HepG2 (cell line): ENCODE measurements around the gene CEP131. TPM values are rescaled to one million over a fixed set of nuclear protein-coding genes. Genes with fewer than 3 reads are reported as not detected.

ENCODE experiments used
- ATAC-seq: fragments of 200-7000 bp; cut with Tn5 transposase; 3 replicates; pipeline ENCODE4 v1.9.1; 2020; ENCODE audit warnings: mild to moderate bottlenecking, moderate library complexity
- BruUV-seq: library from RNA; stranded (reverse); fragments of 400-500 nt; replicated peaks from 2 replicates; lab custom pipeline; 2021; lab: Mats Ljungman, UMichigan
- CTCF ChIA-PET: fragments of 300-600 bp; formaldehyde crosslinking; extraction: SDS; loops from one replicate; lab custom pipeline; 2021; ENCODE audit warnings: low total read pairs, inconsistent platforms, low intra/inter-chr PET ratio; lab: Yijun Ruan, JAX
- POLR2A ChIA-PET: fragments of 350-600 bp; sonication (Branson Sonifier 250); formaldehyde crosslinking; loops from one replicate; lab custom pipeline; 2020; ENCODE audit warnings: antibody characterized with exemption, inconsistent platforms; lab: Yijun Ruan, JAX
- DNase-seq: peaks from one replicate; pipeline ENCODE4 v3.0.0-alpha.2; 2015; ENCODE audit warnings: low spot score
- FAIRE-seq: peaks from 3 replicates; lab custom pipeline; 2011; peaks lifted over from hg19 to GRCh38; lab: Jason Lieb, UNC
- H2AFZ ChIP-seq: one replicate; pipeline ENCODE4 v1.6.1; 2011; ENCODE audit warnings: low read length, inconsistent platforms
- H3K27ac ChIP-seq: fragments of 300-600 bp; 3 replicates; pipeline ENCODE4 v1.8.0; 2011; ENCODE audit warnings: mixed run types, mild to moderate bottlenecking, mixed read lengths, low read length, inconsistent platforms; ENCODE audit not compliant: insufficient read depth; ENCODE audit errors: extremely low read length
- H3K27me3 ChIP-seq, 2 experiments: fragments of 200-600 bp in 1 of 2; 2 replicates in 1 of 2; 3 replicates in 1 of 2; pipeline versions ENCODE4 v1.6.0 to v1.8.0; 2011; ENCODE audit warnings: low read length in 2 of 2, mild to moderate bottlenecking in 2 of 2, moderate library complexity in 2 of 2, inconsistent platforms in 1 of 2; ENCODE audit not compliant: insufficient read depth in 2 of 2, control insufficient read depth in 1 of 2
- H3K36me3 ChIP-seq, 2 experiments: fragments of 200-600 bp in 1 of 2; replicated peaks in 1 of 2; 2 replicates in 1 of 2; 3 replicates in 1 of 2; pipeline versions ENCODE4 v1.5.1 to v1.8.0; 2011; ENCODE audit warnings: low read length in 2 of 2, inconsistent platforms in 1 of 2; ENCODE audit not compliant: insufficient read depth in 2 of 2, control insufficient read depth in 1 of 2
- H3K4me1 ChIP-seq: 2 replicates; pipeline ENCODE4 v1.5.1; 2012; ENCODE audit warnings: low read length, inconsistent platforms; ENCODE audit not compliant: insufficient read depth
- H3K4me2 ChIP-seq: 2 replicates; pipeline ENCODE4 v1.6.0; 2011; ENCODE audit warnings: low read depth, low read length, inconsistent platforms
- H3K4me3 ChIP-seq, 3 experiments: fragments of 200-600 bp in 1 of 3; sonication (generic), shearing (Covaris generic) in 1 of 3; replicated peaks in 1 of 3; 2 replicates each; pipeline ENCODE4 v1.5.1; 2011 to 2016; ENCODE audit warnings: low read length in 3 of 3, inconsistent platforms in 2 of 3, low read depth in 2 of 3, mild to moderate bottlenecking in 2 of 3, control low read depth in 1 of 3, mixed read lengths in 1 of 3; ENCODE audit not compliant: insufficient read depth in 1 of 3
- H3K79me2 ChIP-seq: one replicate; pipeline ENCODE4 v1.6.1; 2011; ENCODE audit warnings: low read length, inconsistent platforms; ENCODE audit not compliant: insufficient read depth
- H3K9ac ChIP-seq: 2 replicates; pipeline ENCODE4 v1.6.0; 2011; ENCODE audit warnings: mild to moderate bottlenecking, low read depth, low read length, inconsistent platforms; ENCODE audit not compliant: insufficient read depth
- H3K9me3 ChIP-seq: 2 replicates; pipeline ENCODE4 v1.5.1; 2012; ENCODE audit warnings: mild to moderate bottlenecking, low read length
- H4K20me1 ChIP-seq: 2 replicates; pipeline ENCODE4 v1.6.0; 2011; ENCODE audit warnings: inconsistent platforms, mild to moderate bottlenecking, low read length, moderate library complexity; ENCODE audit not compliant: insufficient read depth
- CBFB ChIP-seq: sonication (generic); formaldehyde crosslinking; IDR thresholded peaks from 2 replicates; pipeline ENCODE4 v1.4.0; 2020; ENCODE audit warnings: missing genetic modification reagents
- KDM5B ChIP-seq: sonication (generic); formaldehyde crosslinking; IDR thresholded peaks from 2 replicates; pipeline ENCODE4 v1.4.0; 2020; ENCODE audit warnings: missing genetic modification reagents, mild to moderate bottlenecking, borderline replicate concordance
- NFE2 ChIP-seq: sonication (generic); formaldehyde crosslinking; IDR thresholded peaks from 2 replicates; pipeline ENCODE4 v1.4.0; 2020; ENCODE audit warnings: missing genetic modification reagents
- SIN3A ChIP-seq: IDR thresholded peaks from 2 replicates; pipeline ENCODE4 v1.6.1; 2011; ENCODE audit warnings: low read depth, mild to moderate bottlenecking, control low read depth, low read length, borderline replicate concordance
- SRY ChIP-seq: sonication (generic); formaldehyde crosslinking; IDR thresholded peaks from 2 replicates; pipeline ENCODE4 v1.8.0; 2022; ENCODE audit warnings: mild to moderate bottlenecking, missing genetic modification reagents
- TP53 ChIP-seq: sonication (generic); formaldehyde crosslinking; conservative IDR thresholded peaks from 2 replicates; pipeline ENCODE4 v1.4.0; 2020; ENCODE audit warnings: missing genetic modification reagents
- TRIM24 ChIP-seq: sonication (generic); formaldehyde crosslinking; IDR thresholded peaks from 2 replicates; pipeline ENCODE4 v1.8.0; 2022; ENCODE audit warnings: mild to moderate bottlenecking, missing genetic modification reagents
- TSC22D2 ChIP-seq: sonication (generic); formaldehyde crosslinking; IDR thresholded peaks from 2 replicates; pipeline ENCODE4 v1.5.1; 2020; ENCODE audit warnings: missing genetic modification reagents, mild to moderate bottlenecking, borderline replicate concordance
- ZC3H13 ChIP-seq: sonication (generic); formaldehyde crosslinking; IDR thresholded peaks from 2 replicates; pipeline ENCODE4 v1.8.1; 2023; ENCODE audit warnings: mild to moderate bottlenecking, missing genetic modification reagents, moderate library complexity
- ZFP91 ChIP-seq: sonication (generic); formaldehyde crosslinking; IDR thresholded peaks from 2 replicates; pipeline ENCODE4 v1.9.0; 2022; ENCODE audit warnings: missing genetic modification reagents, mild to moderate bottlenecking, borderline replicate concordance
- ZMYM3 ChIP-seq: sonication (generic); formaldehyde crosslinking; IDR thresholded peaks from 2 replicates; pipeline ENCODE4 v1.5.1; 2020; ENCODE audit warnings: mild to moderate bottlenecking, missing genetic modification reagents
- ZNF274 ChIP-seq: sonication (generic); formaldehyde crosslinking; IDR thresholded peaks from 2 replicates; pipeline ENCODE4 v1.5.1; 2020; ENCODE audit warnings: mild to moderate bottlenecking, missing genetic modification reagents
- ZNF34 ChIP-seq: sonication (generic); formaldehyde crosslinking; IDR thresholded peaks from 2 replicates; pipeline ENCODE4 v1.4.0; 2020; ENCODE audit warnings: mild to moderate bottlenecking, missing genetic modification reagents, borderline replicate concordance
- ZNF558 ChIP-seq: sonication (generic); formaldehyde crosslinking; IDR thresholded peaks from 2 replicates; pipeline ENCODE4 v1.9.0; 2022; ENCODE audit warnings: mild to moderate bottlenecking, missing genetic modification reagents, borderline replicate concordance
- ZNF615 ChIP-seq: sonication (generic); formaldehyde crosslinking; IDR thresholded peaks from 2 replicates; pipeline ENCODE4 v1.5.0; 2020; ENCODE audit warnings: mild to moderate bottlenecking, missing genetic modification reagents, borderline replicate concordance
- ZNF629 ChIP-seq: sonication (generic); formaldehyde crosslinking; conservative IDR thresholded peaks from 2 replicates; pipeline ENCODE4 v1.5.0; 2020; ENCODE audit warnings: missing genetic modification reagents
- ZNF746 ChIP-seq: sonication (generic); formaldehyde crosslinking; IDR thresholded peaks from 2 replicates; pipeline ENCODE4 v1.8.0; 2022; ENCODE audit warnings: mild to moderate bottlenecking, missing genetic modification reagents
- ZNF768 ChIP-seq: sonication (generic); formaldehyde crosslinking; IDR thresholded peaks from 2 replicates; pipeline ENCODE4 v1.4.0; 2020; ENCODE audit warnings: missing genetic modification reagents
- ZNF781 ChIP-seq: sonication (generic); formaldehyde crosslinking; IDR thresholded peaks from 2 replicates; pipeline ENCODE4 v1.5.1; 2020; ENCODE audit warnings: borderline replicate concordance, mild to moderate bottlenecking, missing genetic modification reagents; ENCODE audit errors: not compliant biosample characterization
- ZNF788 ChIP-seq: sonication (generic); formaldehyde crosslinking; IDR thresholded peaks from 2 replicates; pipeline ENCODE4 v1.5.0; 2020; ENCODE audit warnings: mild to moderate bottlenecking, missing genetic modification reagents, borderline replicate concordance
- ZNF879 ChIP-seq: sonication (generic); formaldehyde crosslinking; IDR thresholded peaks from 2 replicates; pipeline ENCODE4 v1.8.1; 2023; ENCODE audit warnings: missing genetic modification reagents
- WGBS: methylation state at CpG from one replicate; pipeline ENCODE4 v1.1.6; 2017; ENCODE audit warnings: low lambda C conversion rate; 5-methylcytosine and 5-hydroxymethylcytosine counted together
- in situ Hi-C: cut with HindIII; loops from 2 replicates; pipeline ENCODE4 v1.10.0; 2017; ENCODE audit warnings: low pct_unique_long_range_greater_than_20kb; ENCODE audit not compliant: extremely low pct_ligation_motif_present
- intact Hi-C: fragments of 100-400 bp; cut with micrococcal nuclease; formaldehyde crosslinking; loops from one replicate; pipeline ENCODE4 v1.10.0; 2022; ENCODE audit not compliant: unreplicated experiment
- polyA plus RNA-seq, 8 experiments: library from polyadenylated mRNA; depleted of rRNA in 3 of 8; stranded (reverse) in 7 of 8; unstranded in 1 of 8; fragments of >200 nt; fragmentation: Illumina TruSeq in 4 of 8; extraction: Trizol in 4 of 8; gene quantifications; 2 replicates each; pipeline versions ENCODE4 v1.2.1 to v1.2.3, GENCODE V29; 2011 to 2016; ENCODE audit warnings: low read depth in 4 of 8, missing spikeins in 1 of 8, mixed read lengths in 1 of 8; ENCODE audit not compliant: insufficient read depth in 1 of 8
- total RNA-seq, 5 experiments: library from RNA; depleted of rRNA; stranded (reverse); fragments of >200 nt; fragmentation: Illumina TruSeq; extraction: Trizol; gene quantifications; 2 replicates each; pipeline ENCODE4 v1.2.3, GENCODE V29; 2016; ENCODE audit warnings: low read depth in 1 of 5
- TF ChIP-seq, protein P1 (sequence below): sonication (generic); formaldehyde crosslinking; IDR thresholded peaks from 2 replicates; pipeline ENCODE4 v1.4.0; 2020; ENCODE audit warnings: missing genetic modification reagents

The CEP131 gene
- total and polyA plus RNA-seq, 2 of the 13 experiments (the other 11 are each of a cell fraction or from before 2014, with no cell fraction given): 5.0 to 16.8 TPM

DNA sequence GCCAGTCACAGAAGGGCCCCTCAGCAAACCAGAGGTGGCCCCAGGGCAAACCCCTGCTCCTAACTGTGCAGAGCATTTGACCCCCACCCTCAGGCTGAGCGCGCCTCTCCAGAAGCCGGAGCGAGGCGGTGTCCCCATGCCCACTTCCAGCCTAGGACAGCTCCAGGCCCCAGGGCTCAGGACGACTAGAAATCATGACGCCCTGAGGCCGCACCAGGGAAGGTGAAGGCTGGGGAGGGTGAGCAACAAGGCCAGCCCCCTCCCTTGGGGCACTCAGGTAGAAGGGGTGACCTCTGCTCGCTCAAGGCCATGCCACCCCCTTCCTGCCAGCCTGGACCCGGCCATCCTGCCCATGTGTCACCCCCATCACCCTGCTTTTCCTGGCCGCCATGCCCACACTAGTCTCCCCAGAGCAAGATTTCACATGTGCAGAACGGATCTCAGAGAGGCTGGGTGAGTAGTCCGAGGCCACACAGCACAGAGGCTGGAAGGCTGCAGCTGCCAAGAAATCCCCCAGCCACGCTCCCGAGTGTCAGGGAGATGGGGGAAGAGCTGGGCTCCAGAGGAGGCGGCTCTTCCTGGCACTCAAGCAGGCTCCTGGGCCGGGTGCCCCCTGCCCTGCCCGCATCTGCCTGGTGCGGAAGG is 59.6 kb downstream of the CEP131 start:
- H3K4me3 ChIP-seq: no peak overlapping the region
- DNase-seq (no peak), ATAC-seq (no peak), FAIRE-seq (no peak)
- intact Hi-C loops: no loop called here
- H4K20me1 ChIP-seq: no peaks in the 10 kb centered on the region
- ChIA-PET CTCF (no interaction called here), POLR2A (no interaction called here)
- WGBS: 95% methylated on average over 14 of the region's 19 CpGs
- no peaks in the 10 kb centered on the region for H3K27me3 ChIP-seq
- BruUV-seq: no TSS peak
- H3K4me1 ChIP-seq: peaks cover 36% of the 10 kb centered on the region
- H3K9me3 ChIP-seq: no peaks in the 10 kb centered on the region
- in situ Hi-C loops: no loop called here
- H3K9ac ChIP-seq: no peak overlapping the region
- H3K36me3 ChIP-seq: no peaks in the 10 kb centered on the region
- H3K27ac ChIP-seq: no peak overlapping the region
- no peak overlapping the region for H2AFZ ChIP-seq
- no peaks in the 10 kb centered on the region for H3K79me2 ChIP-seq
- TF ChIP-seq ZNF558 (CRISPR knock-in tag) (no peak), ZMYM3 (CRISPR knock-in tag) (0 out of 2 replicates have a peak, but pooled peaks have one; percentile 43), ZNF615 (CRISPR knock-in tag) (no peak), KDM5B (CRISPR knock-in tag) (no peak), ZNF629 (CRISPR knock-in tag) (no peak), TP53 (no peak), ZNF879 (CRISPR knock-in tag) (no peak), ZC3H13 (CRISPR knock-in tag) (no peak), ZNF788 (0 out of 2 replicates have a peak, but pooled peaks have one; percentile 22), NFE2 (CRISPR knock-in tag) (no peak), ZNF768 (CRISPR knock-in tag) (peak; percentile 99), SIN3A (no peak), CBFB (CRISPR knock-in tag) (no peak), SRY (CRISPR knock-in tag) (no peak; the same call in 1 of the 2 replicates), ZNF274 (CRISPR knock-in tag) (no peak), ZFP91 (no peak), ZNF34 (CRISPR knock-in tag) (no peak), TRIM24 (no peak), ZNF781 (CRISPR knock-in tag) (no peak), TSC22D2 (CRISPR knock-in tag) (no peak), ZNF746 (CRISPR knock-in tag) (no peak)
- TF ChIP-seq, protein P1, sequence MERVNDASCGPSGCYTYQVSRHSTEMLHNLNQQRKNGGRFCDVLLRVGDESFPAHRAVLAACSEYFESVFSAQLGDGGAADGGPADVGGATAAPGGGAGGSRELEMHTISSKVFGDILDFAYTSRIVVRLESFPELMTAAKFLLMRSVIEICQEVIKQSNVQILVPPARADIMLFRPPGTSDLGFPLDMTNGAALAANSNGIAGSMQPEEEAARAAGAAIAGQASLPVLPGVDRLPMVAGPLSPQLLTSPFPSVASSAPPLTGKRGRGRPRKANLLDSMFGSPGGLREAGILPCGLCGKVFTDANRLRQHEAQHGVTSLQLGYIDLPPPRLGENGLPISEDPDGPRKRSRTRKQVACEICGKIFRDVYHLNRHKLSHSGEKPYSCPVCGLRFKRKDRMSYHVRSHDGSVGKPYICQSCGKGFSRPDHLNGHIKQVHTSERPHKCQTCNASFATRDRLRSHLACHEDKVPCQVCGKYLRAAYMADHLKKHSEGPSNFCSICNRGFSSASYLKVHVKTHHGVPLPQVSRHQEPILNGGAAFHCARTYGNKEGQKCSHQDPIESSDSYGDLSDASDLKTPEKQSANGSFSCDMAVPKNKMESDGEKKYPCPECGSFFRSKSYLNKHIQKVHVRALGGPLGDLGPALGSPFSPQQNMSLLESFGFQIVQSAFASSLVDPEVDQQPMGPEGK: no peak
- TF ChIP-seq, all 625 proteins: peak for 3
- H3K4me2 ChIP-seq: no peak overlapping the region
